ENCODE measurements around the gene MMP14. TPM values are rescaled to one million over a fixed set of nuclear protein-coding genes. Genes with fewer than 3 reads are reported as not detected.
"Not testable (repeated sequence)": the region's sequence is repeated elsewhere in the genome, so short reads cannot be mapped to it uniquely, and the experiment has no call there.

Gene MMP14
- total RNA-seq, 1 donor from 2014 or later = 149 TPM

- TF ChIP-seq CTCF (IDR thresholded peaks at IDR 0.05) = no peak
- Histone ChIP-seq H3K9me3 (no peaks in the 10 kb centered on the region), H3K27me3 (no peaks in the 10 kb centered on the region), H3K27ac (no peak overlapping the region), H3K4me1 (peaks cover 16% of the 10 kb centered on the region), H3K36me3 (no peaks in the 10 kb centered on the region), H3K4me3 (no peak overlapping the region)
- intact Hi-C loops (cut with DNase I) = loop anchor here (5.0 kb wide), 1 partner anchor 34 kb away; no protein-coding TSS in a partner anchor
- DNase-seq (no peak), ATAC-seq (no peak)
Observed at GRCh38 chr14:22856428-22856827, 20.0 kb downstream of the MMP14 start.

DNA sequence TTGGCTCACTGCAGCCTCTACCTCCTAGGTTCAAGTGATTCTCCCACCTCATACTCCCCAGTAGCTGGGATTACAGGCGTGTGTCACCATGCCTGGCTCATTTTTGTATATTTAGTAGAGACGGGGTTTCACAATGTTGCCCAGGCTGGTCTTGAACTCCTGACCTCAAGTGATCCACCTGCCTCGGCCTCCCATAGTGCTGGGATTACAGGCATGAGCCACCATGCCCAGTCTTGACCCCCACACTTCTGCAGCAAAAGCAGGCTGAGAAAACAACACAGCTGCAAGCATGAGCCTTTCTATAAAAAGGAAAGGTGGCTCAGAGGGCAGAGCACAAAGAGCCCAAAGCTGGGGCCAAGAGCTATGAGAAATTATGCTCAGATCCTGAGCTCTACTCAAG is 24.0 kb downstream of the MMP14 start:
- H3K9me3 ChIP-seq; H3K36me3 ChIP-seq; H3K27ac ChIP-seq; intact Hi-C loops (cut with DNase I); DNase-seq; H3K4me1 ChIP-seq; ATAC-seq; H3K27me3 ChIP-seq; H3K4me3 ChIP-seq: not testable (repeated sequence)

- Histone ChIP-seq H3K4me1 (no peaks in the 10 kb centered on the region), H3K27ac (no peak overlapping the region), H3K9me3 (no peaks in the 10 kb centered on the region), H3K36me3 (no peaks in the 10 kb centered on the region), H3K4me3 (no peak overlapping the region), H3K27me3 (no peaks in the 10 kb centered on the region)
- TF ChIP-seq CTCF (IDR thresholded peaks at IDR 0.05) = no peak
- no peak for DNase-seq
- no peak for ATAC-seq
- intact Hi-C loops (cut with DNase I) = no loop called here
Observed at GRCh38 chr14:22861651-22862050, 25.3 kb downstream of the MMP14 start.

DNA sequence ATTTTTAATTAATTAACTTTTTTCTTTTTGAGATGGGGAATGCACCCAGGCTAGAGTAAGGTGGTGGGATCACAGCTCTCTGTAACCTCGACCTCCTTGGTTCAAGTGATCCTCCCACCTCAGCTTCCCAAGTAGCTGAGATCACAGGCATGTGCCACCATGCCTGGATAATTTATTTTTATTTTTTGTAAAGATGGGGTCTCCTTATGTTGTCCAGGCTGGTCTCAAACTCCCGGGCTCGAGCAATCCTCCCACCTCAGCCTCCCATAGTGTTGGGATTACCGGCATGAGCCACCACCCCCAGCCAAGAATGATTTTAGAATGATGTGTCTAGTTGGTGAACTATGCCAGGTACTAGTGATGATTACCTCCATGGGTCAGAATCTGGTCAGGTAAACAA is 28.6 kb downstream of the MMP14 start:
- H3K4me3 ChIP-seq = no peak overlapping the region
- no peak for TF ChIP-seq CTCF (IDR thresholded peaks at IDR 0.05)
- DNase-seq (no peak), ATAC-seq (no peak)
- H3K9me3 ChIP-seq = no peaks in the 10 kb centered on the region
- intact Hi-C loops (cut with DNase I) = no loop called here
- no peaks in the 10 kb centered on the region for H3K27me3 ChIP-seq
- H3K4me1 ChIP-seq = no peaks in the 10 kb centered on the region
- no peak overlapping the region for H3K27ac ChIP-seq
- H3K36me3 ChIP-seq = no peaks in the 10 kb centered on the region

DNA sequence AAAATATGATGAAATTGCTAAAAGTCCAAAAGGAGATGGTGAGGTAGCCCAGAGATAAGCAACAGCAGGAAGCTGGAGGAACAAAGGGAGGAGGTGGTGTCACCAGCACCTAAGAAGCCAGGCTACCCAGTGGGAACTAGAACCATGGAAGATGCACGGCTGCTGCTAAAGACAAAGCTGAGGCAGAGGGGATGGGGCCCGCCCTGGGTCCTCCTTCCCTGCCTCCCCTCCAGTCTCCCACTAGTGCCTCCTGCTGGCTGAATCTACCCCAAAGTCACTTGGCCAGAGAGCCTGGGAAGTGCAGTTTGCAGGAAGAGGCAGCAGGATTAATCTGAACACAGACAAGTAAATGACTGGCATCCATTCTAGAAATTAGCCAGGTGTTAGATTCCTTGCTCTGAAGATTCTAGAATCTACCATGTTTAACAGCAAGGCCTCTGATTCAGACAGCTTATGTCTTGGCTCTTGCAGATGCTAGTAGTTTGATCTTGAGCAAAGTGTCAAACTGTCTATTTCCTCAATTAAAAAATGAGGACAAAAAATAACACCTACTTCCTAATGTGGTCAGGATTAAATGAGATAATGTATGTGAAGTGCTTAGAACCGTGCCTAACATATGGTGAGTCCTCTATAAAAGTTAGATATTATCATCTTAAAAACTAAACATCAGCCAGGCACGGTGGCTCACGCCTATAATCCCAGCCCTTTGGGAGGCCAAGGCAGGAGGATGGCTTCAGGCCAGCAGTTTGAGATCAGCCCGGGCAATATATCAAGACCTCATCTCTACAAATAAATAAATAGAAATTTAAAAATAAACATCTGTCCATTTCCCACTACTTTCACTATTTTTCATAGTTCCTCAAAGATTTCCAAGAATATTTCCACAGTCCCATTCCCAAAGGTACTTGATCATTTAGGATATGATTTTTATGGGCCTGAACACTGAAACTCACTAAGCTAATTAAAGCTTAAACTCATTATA is 29.3 kb downstream of the MMP14 start:
- peak; percentile 25 for ATAC-seq
- H3K9me3 ChIP-seq = no peaks in the 10 kb centered on the region
- intact Hi-C loops (cut with DNase I) = no loop called here
- H3K27ac ChIP-seq = no peak overlapping the region
- no peaks in the 10 kb centered on the region for H3K36me3 ChIP-seq
- TF ChIP-seq CTCF (IDR thresholded peaks at IDR 0.05) = peak; percentile 16
- H3K4me1 ChIP-seq = peaks cover 7% of the 10 kb centered on the region
- no peak for DNase-seq
- H3K27me3 ChIP-seq = no peaks in the 10 kb centered on the region
- no peak overlapping the region for H3K4me3 ChIP-seq

GRCh38 chr14:22866874-22867273 is 30.5 kb downstream of the MMP14 start:
- intact Hi-C loops (cut with DNase I) = no loop called here

More at GRCh38 chr14:22866874-22867273, 30.5 kb downstream of the MMP14 start:
- Histone ChIP-seq H3K36me3 (no peaks in the 10 kb centered on the region), H3K4me3 (no peak overlapping the region), H3K27me3 (no peaks in the 10 kb centered on the region), H3K9me3 (no peaks in the 10 kb centered on the region), H3K4me1 (peaks cover 10% of the 10 kb centered on the region), H3K27ac (no peak overlapping the region)
- no peak for TF ChIP-seq CTCF (IDR thresholded peaks at IDR 0.05)
- DNase-seq = no peak
- ATAC-seq = no peak
